Natural killer cell (primary cell): Measurements from ENCODE around the gene GALNT1. TPM values are rescaled to one million over a fixed set of nuclear protein-coding genes. Genes with fewer than 3 reads are reported as not detected.

Experiments
- ATAC-seq, 3 donors: fragments of 150-1000 bp in 2 of 3; fragments of 200-7000 bp in 1 of 3; cut with Tn5 transposase; 1 replicate in 1 of 3; 2 replicates in 2 of 3; pipeline ENCODE4 v1.10.0; 2021; ENCODE audit warnings: mild to moderate bottlenecking in 2 of 3, moderate library complexity in 2 of 3
- DNase-seq, 2 donors: peaks; one replicate each; pipeline versions ENCODE4 v3.0.0 to v3.0.0-alpha.2; 2013 to 2021; ENCODE audit warnings: mixed read lengths in 1 of 2
- H3K27ac ChIP-seq: one replicate; pipeline ENCODE4 v1.5.1; 2013; ENCODE audit warnings: mild to moderate bottlenecking, low read length
- H3K27me3 ChIP-seq: one replicate; pipeline ENCODE4 v1.6.1; 2013; ENCODE audit warnings: low read length; ENCODE audit not compliant: control insufficient read depth, insufficient read depth
- H3K36me3 ChIP-seq: one replicate; pipeline ENCODE4 v1.6.1; 2013; ENCODE audit warnings: low read length; ENCODE audit not compliant: control insufficient read depth, insufficient read depth
- H3K4me1 ChIP-seq: one replicate; pipeline ENCODE4 v1.6.1; 2013; ENCODE audit warnings: low read length; ENCODE audit not compliant: control insufficient read depth, insufficient read depth
- H3K4me3 ChIP-seq: one replicate; pipeline ENCODE4 v1.5.1; 2013; ENCODE audit warnings: low read length
- H3K9me3 ChIP-seq: one replicate; pipeline ENCODE4 v1.6.1; 2013; ENCODE audit warnings: low read length; ENCODE audit not compliant: control insufficient read depth, insufficient read depth
- H3K27ac Mint-ChIP-seq, 2 donors: one replicate each; pipeline ENCODE4 v1.8.0; 2022; ENCODE audit warnings: mild to moderate bottlenecking in 2 of 2, mixed read lengths in 2 of 2, moderate library complexity in 1 of 2
- H3K27me3 Mint-ChIP-seq, 2 donors: one replicate each; pipeline ENCODE4 v1.8.0; 2022; ENCODE audit warnings: low read depth in 2 of 2, mixed read lengths in 2 of 2
- H3K36me3 Mint-ChIP-seq: one replicate; pipeline ENCODE4 v1.8.0; 2022; ENCODE audit warnings: mixed read lengths
- H3K4me1 Mint-ChIP-seq, 2 donors: one replicate each; pipeline ENCODE4 v1.8.0; 2022; ENCODE audit warnings: mixed read lengths in 2 of 2
- H3K4me3 Mint-ChIP-seq: one replicate; pipeline ENCODE4 v1.8.0; 2022; ENCODE audit warnings: mild to moderate bottlenecking, moderate library complexity, mixed read lengths
- H3K9me3 Mint-ChIP-seq, 2 donors: one replicate each; pipeline ENCODE4 v1.8.0; 2022; ENCODE audit warnings: mixed read lengths in 2 of 2
- CTCF ChIP-seq: fragments of 200-600 bp; IDR thresholded peaks from one replicate; pipeline ENCODE4 v1.8.0; 2022; ENCODE audit warnings: antibody characterized with exemption
- WGBS: methylation state at CpG from one replicate; pipeline ENCODE4 v1.1.7; 2013; ENCODE audit warnings: missing lambda C conversion rate; ENCODE audit not compliant: insufficient coverage; 5-methylcytosine and 5-hydroxymethylcytosine counted together
- intact Hi-C: fragments of 100-400 bp; cut with micrococcal nuclease; formaldehyde crosslinking; loops from one replicate; pipeline ENCODE4 v1.14.2; 2022
- total RNA-seq, 4 donors: library from RNA; stranded (reverse); fragments of 120-200 nt in 1 of 4; gene quantifications; one replicate each; pipeline versions ENCODE4 v1.2.3 to v1.2.4, GENCODE V29; 2013 to 2022

The GALNT1 gene
- total RNA-seq, 3 donors from 2014 or later (not counting 1 experiment from before 2014, with no cell fraction given) = 49.2 to 57.1 (median 50.0) TPM

DNA sequence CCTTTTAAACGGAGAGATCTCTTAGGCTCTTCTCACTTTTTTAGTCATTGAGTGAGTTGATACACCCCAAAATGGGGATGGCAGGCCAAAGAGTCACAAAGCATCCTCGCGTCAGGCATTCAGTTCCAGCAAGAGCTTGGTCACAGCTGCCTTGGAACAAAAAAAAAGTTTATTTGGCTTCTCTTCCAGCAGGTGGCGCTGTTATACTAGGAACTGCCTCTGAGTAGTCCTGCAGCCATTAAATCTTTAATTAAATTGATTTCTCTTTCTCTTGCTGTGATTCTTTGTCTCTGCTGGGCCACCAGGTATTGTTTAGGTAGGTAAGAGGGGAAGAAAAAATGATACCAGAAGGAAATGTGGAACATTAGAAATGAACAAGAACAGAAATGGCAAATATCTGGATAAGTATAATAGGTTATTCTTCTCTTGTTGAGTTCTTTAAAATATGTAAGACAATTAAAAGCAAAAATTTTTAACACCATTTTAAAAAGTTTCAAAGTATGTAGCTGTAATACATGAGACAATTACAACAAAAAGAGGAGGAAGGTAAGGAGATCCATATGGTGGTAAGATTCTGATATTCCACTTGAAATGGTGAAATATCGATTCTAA is 175.1 kb downstream of the GALNT1 start:
- TF ChIP-seq CTCF = peak; percentile 92
- no peaks in the 10 kb centered on the region for H3K36me3 ChIP-seq
- intact Hi-C loops = loop anchor here (1.0 kb wide), 2 partner anchors 194 to 528 kb away; no protein-coding TSS in a partner anchor
- H3K36me3 Mint-ChIP-seq = no peaks in the 10 kb centered on the region
- H3K9me3 Mint-ChIP-seq = no peaks in the 10 kb centered on the region
- peaks cover 20 to 32% of the 10 kb centered on the region in 2 donors for H3K27me3 Mint-ChIP-seq
- no peaks in the 10 kb centered on the region for H3K4me1 Mint-ChIP-seq
- no peaks in the 10 kb centered on the region for H3K4me1 ChIP-seq
- DNase-seq (peak in 1 of 2 donors; percentile 71), ATAC-seq (peak; percentile 61 to 78 (median 69))
- no peaks in the 10 kb centered on the region for H3K27me3 ChIP-seq
- H3K4me3 Mint-ChIP-seq = no peak overlapping the region
- H3K27ac ChIP-seq = no peak overlapping the region
- H3K9me3 ChIP-seq = no peaks in the 10 kb centered on the region
- WGBS = 8% methylated on average over 4 of the region's 5 CpGs
- H3K4me3 ChIP-seq = no peak overlapping the region
- H3K27ac Mint-ChIP-seq = no peak overlapping the region

Other genes starting within 250 kb of the GALNT1 start
- 10 to 100 TPM; 50.4 to 63.9 (median 58.2) TPM for gene ZNF24, start 237.3 kb upstream of the GALNT1 start, total RNA-seq
- 1 to 10 TPM; 1.2 to 1.7 (median 1.2) TPM for gene ZNF396, start 204.4 kb upstream of the GALNT1 start, total RNA-seq
- 10 to 100 TPM; 17.6 to 19.5 (median 19.2) TPM for gene INO80C, start 83.8 kb upstream of the GALNT1 start, total RNA-seq